GM19023 (cell line): ENCODE data around the gene LY6G6F.

Experiments used
- ATAC-seq: cut with Tn5 transposase; IDR thresholded peaks from one replicate; pipeline ENCODE4 v1.9.1; 2021; ENCODE audit warnings: mild to moderate bottlenecking, moderate library complexity; ENCODE audit not compliant: unreplicated experiment

LY6G6F gene, protein sequence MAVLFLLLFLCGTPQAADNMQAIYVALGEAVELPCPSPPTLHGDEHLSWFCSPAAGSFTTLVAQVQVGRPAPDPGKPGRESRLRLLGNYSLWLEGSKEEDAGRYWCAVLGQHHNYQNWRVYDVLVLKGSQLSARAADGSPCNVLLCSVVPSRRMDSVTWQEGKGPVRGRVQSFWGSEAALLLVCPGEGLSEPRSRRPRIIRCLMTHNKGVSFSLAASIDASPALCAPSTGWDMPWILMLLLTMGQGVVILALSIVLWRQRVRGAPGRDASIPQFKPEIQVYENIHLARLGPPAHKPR

DNA sequence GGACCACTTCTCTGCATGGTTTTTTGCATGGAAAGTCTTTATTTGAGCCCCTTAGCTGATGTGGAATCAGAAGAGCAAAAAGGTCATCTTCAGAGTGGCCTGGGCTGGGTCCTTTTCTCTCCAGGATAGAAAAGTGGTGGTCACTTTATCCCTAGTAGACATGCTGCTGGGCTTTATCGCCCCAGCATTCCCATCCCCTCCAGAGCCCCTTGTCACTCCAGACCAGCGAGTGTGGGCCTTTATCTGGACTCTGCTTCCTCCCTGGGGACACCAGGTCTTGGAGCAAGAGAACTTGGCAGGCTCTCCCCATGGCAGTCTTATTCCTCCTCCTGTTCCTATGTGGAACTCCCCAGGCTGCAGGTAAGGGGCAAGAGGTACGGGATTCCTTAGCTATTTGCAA, at the start of gene LY6G6F:
LY6G6F (plus strand) TSS at position 268 of the 400 bp plus-strand sequence; CDS start at position 309, 41 bp downstream.
- no peak for ATAC-seq

DNA sequence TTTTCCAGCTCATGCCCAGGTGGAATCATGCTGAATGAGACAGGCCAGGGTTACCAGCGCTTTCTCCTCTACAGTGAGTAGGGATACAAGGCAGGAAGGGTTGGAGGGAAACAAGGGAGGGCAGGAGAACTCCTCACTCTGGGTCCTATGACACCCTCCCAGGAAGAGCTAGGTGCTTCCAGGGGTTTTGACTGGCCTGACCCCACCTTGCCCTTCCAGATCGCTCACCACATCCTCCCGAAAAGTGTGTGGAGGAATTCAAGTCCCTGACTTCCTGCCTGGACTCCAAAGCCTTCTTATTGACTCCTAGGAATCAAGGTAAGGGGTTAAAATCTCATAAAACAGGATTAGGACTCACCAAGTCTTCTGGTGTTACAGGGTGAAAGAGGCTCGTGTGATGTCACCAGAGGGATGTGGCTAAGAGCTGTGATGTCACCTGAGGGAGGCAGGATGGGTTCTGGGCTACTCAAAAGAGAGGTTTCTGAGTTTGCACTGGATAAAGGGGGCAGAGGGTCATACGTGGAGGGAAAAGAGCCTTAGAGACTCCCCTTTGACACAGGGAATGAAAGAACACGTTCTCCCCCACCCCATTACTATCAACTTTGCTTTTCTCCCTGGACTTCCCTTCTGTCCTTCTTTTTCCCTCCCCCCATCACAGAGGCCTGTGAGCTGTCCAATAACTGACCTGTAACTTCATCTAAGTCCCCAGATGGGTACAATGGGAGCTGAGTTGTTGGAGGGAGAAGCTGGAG, 49.1 kb upstream of the LY6G6F start:
- no peak for ATAC-seq

DNA sequence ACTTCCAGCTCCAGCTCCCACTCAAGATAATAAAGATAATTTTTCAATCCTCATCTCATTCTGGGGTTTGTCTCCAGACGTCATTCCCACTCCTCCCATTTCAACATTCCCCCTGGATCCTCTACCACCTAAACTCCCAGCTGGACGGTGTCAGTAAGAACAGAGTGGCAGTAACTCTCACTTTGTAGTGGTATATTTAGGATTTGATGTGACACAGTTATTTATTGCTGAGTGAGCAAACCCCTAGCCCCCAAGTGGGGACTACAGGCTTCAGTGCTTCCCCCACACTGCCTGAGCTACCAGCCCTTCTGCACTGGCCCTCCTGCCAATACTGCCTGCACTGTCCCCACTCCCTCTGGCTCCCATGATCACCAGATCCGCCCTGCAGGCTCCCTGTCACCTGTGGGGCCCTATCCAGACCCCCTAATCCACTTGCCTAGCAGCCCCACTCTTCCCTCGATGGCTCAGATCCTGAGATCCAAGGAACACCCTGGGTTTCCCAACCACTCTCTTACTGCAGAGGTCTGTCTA, 48.4 kb upstream of the LY6G6F start:
- ATAC-seq, result no peak

DNA sequence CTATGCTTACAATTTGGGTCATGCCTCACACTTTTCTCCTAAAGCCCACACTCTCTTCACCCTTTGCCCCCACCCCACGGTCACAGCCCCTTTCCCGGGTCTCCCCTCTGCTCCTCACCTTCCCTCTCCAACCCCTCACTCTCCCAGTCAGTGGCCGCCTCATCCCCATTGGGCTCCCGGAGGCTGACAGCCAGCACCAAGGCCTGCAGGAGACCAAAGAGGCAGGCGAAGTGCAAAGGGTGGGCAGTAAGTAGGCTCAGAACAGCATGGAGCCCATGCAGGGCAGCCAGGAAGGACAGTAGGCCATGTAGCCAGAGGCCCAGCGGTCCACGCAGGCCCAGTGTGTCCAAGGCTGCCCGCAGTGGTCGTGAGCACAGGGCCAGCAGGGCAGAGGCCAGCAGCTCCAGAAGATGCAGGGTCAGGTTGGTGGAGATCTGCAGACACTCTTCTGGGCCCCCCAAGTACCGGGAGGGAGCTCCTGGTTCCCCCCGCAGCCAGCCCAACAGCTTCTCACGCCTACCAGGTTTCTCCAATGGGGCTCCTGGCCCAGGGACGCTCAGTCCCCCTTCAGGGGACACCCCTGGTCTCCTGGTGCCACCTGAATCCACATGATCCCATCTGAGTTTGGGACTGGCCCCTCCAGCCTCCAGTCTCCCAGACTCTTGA, 47.5 kb upstream of the LY6G6F start:
- ATAC-seq, result no peak

DNA sequence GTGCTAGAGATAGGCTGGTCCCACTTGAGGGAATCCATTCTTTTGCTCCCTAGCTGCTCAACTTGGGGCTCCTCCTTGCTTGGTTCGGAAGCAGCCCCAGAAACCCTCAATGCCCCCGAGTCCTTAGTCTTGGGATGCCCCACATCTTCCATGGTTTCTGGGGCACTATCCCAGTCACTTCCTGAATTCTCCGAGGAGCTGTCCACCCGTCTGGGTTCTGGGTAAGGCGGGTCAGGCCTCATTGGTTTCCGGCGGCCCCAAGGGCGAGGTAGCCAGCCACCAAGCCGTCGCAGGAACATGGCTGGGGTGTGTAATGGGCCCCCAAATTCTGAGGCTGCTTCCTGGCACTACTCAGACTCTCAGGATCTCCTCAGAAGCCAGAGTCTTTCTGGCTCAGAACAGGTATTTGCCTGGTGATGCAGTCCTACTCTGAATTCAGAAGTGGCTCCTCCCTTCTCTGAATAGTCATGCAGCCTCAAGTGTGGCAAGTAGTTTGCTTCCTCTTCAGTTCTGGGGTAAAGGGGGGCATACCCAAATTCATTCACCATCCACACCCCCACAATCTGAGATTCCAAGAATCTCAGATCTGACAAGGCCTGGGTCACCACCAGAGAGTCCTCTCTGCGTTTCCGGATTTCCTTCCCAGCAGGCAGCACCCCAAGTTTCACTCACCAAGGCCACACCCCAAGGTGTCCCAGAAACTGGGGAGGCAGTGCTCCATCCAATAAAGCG, 46.9 kb upstream of the LY6G6F start:
- ATAC-seq, result no peak

DNA sequence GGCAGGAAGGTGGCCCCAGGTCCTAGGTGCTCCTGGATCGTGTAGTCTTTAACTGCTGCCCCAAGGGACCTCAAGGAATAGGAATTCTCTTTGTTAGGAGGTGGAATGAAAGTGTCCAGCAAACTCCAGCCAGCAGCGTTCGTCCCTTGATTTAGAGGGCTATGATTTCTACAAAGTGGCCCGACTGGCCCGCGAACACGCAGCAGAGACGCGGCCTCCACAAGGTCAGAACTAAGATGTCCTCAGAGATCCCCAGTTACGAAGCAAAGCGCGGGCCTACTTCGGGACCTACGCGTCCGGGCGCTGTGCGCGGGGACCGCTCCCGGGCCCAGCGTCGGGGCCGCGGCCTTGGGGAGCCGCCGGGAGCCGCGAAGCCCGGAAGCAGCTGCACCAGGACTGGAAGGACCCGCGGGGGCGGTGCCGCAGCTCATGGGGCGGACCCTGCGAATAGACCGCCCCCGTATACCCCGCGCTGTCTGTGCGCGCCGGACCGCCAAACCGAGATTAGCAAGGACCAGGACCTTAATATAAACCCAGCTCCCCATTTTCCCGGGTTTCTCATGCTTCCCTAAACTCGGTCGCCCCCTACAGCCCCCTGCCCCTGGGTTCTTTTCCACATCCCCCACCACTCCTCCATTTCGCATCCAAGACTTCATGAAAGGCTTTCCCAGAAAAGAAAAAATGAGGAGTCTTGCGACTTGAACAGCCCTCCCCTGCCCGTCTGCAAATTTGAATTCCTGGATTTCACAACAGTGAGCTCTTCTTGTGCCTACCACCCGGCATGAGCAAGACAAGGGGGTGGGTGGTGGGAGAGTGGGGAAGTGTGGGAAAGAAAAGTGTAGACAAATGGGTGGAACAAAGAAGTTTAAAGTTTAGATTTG, 46.0 kb upstream of the LY6G6F start, which contains the start of gene C6orf47:
C6orf47 (minus strand) TSS at position 398 of the 881 bp plus-strand sequence. CDS start 831 bp downstream, outside the sequence.
- ATAC-seq, result peak; percentile 56

DNA sequence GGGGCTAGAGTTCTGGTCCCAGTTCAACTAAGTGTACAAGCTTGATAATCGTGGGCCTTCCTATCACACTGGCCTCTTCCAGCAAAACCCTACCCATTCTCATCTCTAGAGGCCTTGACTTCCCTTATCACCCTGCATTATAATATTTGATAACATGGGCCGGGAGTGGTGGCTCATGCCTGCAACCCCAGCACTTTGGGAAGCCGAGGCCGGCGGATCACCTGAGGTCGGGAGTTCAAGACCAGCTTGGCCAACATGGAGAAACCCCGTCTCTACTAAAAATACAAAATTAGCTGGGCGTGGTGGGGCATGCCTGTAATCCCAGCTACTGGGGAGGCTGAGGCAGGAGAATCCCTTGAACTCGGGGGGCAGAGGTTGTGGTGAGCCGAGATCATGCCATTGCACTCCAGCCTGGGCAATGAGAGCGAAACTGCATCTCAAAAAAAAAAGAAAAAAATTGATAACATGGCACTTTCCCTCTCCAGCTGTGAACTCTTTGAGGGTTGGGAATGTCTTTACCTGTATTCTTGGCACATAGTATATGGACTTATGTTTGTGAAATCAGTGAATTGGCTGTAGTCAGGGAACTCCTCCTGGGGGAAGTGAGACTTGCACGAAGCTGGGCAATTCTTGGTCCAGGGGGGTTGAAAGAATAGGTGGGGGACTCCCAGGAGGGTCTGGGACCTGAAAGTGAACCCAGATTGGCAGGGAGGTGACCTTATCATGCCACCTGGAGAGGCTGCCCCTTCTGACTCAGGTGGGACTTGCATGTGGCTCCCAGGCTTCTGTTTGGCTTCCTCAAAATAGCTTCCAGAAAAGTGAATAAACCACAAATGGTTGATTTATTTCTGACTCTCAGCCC, 45.2 kb upstream of the LY6G6F start:
- ATAC-seq, result no peak

DNA sequence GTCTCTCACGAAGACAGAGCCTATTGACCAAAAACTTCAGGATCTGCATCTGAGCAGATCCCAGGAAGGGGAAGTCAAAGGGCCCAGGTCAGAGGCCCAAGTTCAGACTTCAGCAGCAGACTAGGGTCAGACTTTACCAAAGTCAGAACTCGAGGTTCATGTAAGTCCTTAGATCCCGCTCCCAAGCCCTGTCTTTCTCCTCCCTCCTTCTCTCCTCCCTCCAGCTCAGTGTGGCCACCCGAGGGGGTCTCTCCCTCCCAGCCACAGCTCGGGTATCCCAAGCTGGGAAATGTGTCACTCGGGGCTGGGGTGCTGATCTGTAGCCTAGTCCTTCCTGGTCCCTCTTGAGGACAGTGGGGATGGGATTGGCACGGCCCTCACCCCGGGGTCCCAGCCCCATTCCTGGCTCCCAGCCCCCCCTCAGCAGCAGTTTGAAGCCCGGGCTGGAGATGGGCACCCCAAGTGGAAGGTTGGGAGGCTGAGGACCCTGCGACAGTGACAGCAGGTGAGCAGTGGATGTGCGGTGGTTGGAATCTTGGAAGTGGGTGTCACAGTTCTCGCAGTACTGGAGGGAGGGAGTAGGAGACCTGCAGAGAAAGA, 44.4 kb upstream of the LY6G6F start:
- ATAC-seq, result no peak

DNA sequence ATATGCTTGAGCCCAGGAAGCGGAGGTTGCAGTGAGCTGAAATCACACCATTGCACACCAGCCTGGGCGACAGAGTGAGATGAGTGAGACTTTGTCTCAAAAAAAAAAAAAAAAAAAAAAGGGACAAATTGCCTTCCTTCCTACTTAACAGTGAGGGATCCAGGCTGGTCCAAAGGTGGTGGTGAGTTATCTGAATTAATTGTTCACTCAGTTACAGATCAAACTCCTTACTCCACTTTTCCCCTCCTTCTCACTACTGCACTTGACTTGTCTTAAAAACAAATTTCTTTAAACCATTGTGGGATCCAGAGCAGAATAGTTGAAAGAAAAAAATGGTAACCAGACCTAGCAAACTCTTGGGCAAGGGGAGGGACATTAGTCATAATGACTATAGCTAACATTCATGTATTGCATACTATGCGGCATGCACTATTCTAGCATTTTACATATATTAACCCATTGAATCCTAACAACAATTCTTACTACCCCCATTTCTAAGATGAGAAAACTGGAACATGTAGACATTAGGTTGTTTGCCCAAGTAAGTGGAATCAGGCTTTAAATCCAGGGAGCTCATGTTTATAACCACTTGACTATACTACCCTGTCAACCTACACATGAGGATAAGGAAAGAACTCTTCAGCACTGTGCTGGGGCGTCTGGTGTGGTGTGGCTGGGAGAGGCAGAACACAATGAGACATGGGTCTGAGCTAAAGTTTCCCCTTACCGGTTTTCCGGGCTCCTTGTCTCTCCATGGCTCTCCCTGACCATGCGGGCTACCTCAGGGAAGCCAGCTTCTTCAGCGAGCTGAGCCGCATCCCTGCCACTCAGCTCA, 43.3 kb upstream of the LY6G6F start:
- ATAC-seq, result no peak

DNA sequence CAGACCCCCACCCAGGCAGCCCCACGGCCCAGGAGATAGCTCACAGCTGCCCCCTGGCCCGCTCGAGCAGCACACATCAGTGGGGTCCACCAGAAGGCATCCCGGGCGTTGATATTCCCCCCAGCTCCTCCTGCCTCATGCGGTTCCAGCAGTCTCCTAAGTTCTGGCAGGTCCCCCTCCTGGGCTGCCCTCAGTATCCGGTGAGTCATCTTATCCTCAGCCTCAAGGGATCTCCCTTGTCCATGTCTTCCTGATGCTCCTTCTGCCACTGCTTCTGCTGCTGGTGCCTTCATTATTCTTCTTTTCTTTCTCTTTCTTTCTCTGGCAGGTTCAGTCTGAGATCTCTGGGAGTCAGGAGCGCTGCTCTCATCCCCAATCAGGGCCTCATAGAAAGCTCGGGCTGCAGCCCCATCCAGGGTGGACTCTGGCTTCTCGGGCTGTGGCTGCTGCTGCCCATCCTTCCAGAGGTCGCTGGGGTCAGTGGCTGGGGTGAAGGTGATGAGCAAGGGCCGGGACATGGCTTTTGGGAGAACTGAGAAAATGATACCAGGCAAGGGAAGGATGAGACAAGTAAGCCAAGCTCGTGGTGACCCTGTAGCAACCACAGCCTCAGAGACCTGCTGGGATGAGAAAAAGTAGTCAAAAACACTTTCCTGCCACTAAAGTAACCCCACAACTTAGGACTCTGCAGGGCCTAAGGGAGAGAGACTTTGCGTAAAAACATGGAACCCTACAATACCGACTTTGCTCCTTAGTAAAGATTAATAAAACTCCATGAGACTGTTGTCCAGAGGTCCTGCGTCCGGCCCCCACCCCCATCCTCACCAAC, 42.5 kb upstream of the LY6G6F start:
- no peak for ATAC-seq

DNA sequence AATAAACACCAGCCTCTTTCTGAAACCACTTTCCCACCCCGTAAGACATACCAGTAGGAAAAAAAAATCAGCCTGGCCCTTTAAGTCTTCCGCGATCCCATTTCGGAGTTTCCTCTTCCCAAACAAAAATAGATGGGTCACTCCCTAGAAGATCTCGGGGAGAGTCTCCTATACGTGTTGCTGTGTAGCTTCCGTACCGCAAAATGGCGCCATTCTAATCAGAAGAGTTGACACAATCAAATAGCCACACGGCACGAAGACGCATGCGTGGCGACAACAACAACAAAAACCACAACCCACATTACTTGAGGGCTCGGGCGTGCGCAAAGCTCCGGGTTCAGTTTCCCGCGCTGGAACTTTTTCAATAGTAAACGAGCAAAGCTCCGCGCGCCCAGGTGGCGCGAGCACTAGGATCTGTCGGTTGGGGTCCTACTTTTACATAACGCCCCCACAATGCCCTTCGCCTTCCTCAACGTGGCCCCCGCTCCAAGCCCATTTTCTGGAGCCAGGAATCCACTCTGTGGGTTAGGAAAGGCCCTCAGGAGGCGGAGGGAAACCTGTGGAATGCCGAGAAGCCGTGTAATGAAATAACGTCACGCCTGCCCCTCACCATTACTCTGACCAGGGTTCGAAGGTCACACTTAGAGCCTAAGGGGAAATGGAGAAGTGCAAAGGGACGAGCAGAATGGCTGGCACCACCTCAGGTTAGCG, 41.7 kb upstream of the LY6G6F start, which contains the start of gene GPANK1:
GPANK1 (minus strand) TSS at position 208 of the 711 bp plus-strand sequence. CDS start 519 bp downstream, outside the sequence.
- ATAC-seq, result no peak

DNA sequence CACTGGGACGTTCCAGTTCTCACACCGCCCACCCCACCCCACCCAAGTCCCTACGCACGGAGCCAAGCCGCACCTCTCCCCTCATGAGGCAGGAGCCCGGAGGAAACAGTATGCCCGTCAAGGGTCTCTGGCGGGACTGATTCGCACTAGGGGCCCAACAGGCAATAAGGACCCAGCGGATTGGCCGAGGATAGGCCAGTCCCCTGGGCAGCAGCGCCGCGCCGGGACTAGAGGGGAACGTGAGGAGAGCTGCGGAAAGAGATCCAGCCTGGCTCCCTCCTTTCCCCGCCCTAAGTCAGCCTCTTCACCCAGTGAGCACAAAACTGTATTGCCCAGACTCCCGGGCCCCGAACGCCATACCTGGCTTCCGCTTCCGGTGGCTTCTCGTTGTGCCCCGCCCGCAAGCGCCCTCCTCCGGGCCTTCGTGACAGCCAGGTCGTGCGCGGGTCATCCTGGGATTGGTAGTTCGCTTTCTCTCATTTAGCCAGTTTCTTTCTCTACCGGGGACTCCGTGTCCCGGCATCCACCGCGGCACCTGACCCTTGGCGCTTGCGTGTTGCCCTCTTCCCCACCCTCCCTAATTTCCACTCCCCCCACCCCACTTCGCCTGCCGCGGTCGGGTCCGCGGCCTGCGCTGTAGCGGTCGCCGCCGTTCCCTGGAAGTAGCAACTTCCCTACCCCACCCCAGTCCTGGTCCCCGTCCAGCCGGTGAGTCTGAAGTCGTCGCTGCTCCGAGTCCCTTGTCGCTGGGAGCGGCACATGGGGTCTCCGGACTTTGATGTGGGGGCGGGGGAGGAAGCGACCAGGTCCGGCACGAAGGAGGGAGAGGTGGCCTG, 40.9 kb upstream of the LY6G6F start, which contains the start of gene CSNK2B:
CSNK2B (plus strand) TSS at position 580 of the 836 bp plus-strand sequence. CDS start 752 bp downstream, outside the sequence.
- peak; percentile 83 for ATAC-seq

DNA sequence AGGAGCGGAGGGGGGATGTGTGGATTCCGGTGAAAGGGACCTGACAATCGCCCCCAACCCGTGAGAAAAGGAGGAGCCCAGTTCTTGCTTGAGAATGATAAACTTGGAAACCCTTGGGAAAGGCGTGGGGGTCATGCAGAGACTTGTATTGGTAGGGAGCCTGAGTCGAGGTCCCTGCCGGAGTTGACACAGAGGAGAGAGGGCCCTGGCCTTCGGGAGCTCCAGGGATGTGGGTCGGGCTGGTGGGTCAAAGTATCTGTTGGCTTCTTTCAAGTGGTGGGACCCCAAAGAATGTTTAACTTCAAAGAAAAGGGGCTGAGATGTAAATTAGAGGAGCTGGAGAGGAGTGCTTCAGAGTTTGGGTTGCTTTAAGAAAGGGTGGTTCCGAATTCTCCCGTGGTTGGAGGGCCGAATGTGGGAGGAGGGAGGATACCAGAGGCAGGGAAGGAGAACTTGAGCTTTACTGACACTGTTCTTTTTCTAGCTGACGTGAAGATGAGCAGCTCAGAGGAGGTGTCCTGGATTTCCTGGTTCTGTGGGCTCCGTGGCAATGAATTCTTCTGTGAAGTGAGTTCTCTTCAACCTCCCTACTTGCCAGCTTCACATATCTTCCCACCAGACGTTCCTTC, 40.2 kb upstream of the LY6G6F start:
- ATAC-seq, result no peak

DNA sequence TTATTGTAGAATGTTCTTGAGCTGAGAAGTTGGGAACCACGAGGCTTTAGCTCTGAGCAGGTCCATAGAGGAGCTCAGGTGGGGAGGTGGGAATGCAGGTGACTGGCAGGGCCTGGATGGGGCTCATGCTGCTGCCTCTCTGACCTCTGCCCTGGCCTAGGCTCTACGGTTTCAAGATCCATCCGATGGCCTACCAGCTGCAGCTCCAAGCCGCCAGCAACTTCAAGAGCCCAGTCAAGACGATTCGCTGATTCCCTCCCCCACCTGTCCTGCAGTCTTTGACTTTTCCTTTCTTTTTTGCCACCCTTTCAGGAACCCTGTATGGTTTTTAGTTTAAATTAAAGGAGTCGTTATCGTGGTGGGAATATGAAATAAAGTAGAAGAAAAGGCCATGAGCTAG, 37.0 kb upstream of the LY6G6F start, which contains the start of gene LY6G5B:
LY6G5B (plus strand) TSS at position 301 of the 400 bp plus-strand sequence. CDS start 975 bp downstream, outside the sequence.
- ATAC-seq, result no peak
